H9 (cell line): ENCODE measurements around the gene TEC. TPM values are rescaled to one million over a fixed set of nuclear protein-coding genes. Genes with fewer than 3 reads are reported as not detected.

Source experiments
- DNase-seq: peaks from one replicate; pipeline ENCODE4 v3.0.0-alpha.2; 2017
- H2AFZ ChIP-seq: one replicate; pipeline ENCODE4 v1.6.1; 2013; ENCODE audit warnings: mild to moderate bottlenecking, low read length, control low read depth, moderate library complexity
- H2AK5ac ChIP-seq: 2 replicates; pipeline ENCODE4 v1.6.1; 2013; ENCODE audit warnings: low read length, control low read depth, mixed read lengths; ENCODE audit not compliant: insufficient read length
- H2BK120ac ChIP-seq: one replicate; pipeline ENCODE4 v1.6.1; 2013; ENCODE audit warnings: low read depth, mild to moderate bottlenecking, low read length, control low read depth, inconsistent platforms; ENCODE audit not compliant: poor library complexity, severe bottlenecking
- H2BK12ac ChIP-seq: 2 replicates; pipeline ENCODE4 v1.6.1; 2013; ENCODE audit warnings: low read length, control low read depth, mixed read lengths, low read depth; ENCODE audit not compliant: insufficient read length
- H2BK15ac ChIP-seq: 2 replicates; pipeline ENCODE4 v1.6.1; 2013; ENCODE audit warnings: low read depth, low read length, control low read depth
- H2BK20ac ChIP-seq: one replicate; pipeline ENCODE4 v1.6.1; 2013; ENCODE audit warnings: low read depth, mild to moderate bottlenecking, low read length, control low read depth, inconsistent platforms; ENCODE audit not compliant: poor library complexity, severe bottlenecking
- H2BK5ac ChIP-seq: 2 replicates; pipeline ENCODE4 v1.6.1; 2013; ENCODE audit warnings: low read length, control low read depth, mixed read lengths; ENCODE audit not compliant: insufficient read length
- H3K14ac ChIP-seq: 2 replicates; pipeline ENCODE4 v1.6.1; 2013; ENCODE audit warnings: low read length, control low read depth; ENCODE audit not compliant: insufficient read depth
- H3K18ac ChIP-seq: 2 replicates; pipeline ENCODE4 v1.6.1; 2013; ENCODE audit warnings: low read depth, mild to moderate bottlenecking, mixed read lengths, low read length, control low read depth; ENCODE audit not compliant: insufficient read length
- H3K23ac ChIP-seq: 2 replicates; pipeline ENCODE4 v1.6.1; 2013; ENCODE audit warnings: low read length, control low read depth, mixed read lengths, low read depth; ENCODE audit not compliant: insufficient read length
- H3K23me2 ChIP-seq: 2 replicates; pipeline ENCODE4 v1.6.1; 2013; ENCODE audit warnings: low read depth, mild to moderate bottlenecking, mixed read lengths, low read length, control low read depth; ENCODE audit not compliant: insufficient read length, poor library complexity, severe bottlenecking
- H3K27ac ChIP-seq: 2 replicates; pipeline ENCODE4 v1.5.1; 2013; ENCODE audit warnings: low read length, control low read depth, mixed read lengths, low read depth; ENCODE audit not compliant: insufficient read length
- H3K27me3 ChIP-seq: 2 replicates; pipeline ENCODE4 v1.6.1; 2013; ENCODE audit warnings: low read length, control low read depth, inconsistent platforms; ENCODE audit not compliant: insufficient read depth
- H3K4ac ChIP-seq: 2 replicates; pipeline ENCODE4 v1.6.1; 2013; ENCODE audit warnings: low read depth, mild to moderate bottlenecking, control low read depth, inconsistent platforms, low read length, moderate library complexity
- H3K4me1 ChIP-seq: 2 replicates; pipeline ENCODE4 v1.6.1; 2013; ENCODE audit warnings: low read length, control low read depth, inconsistent platforms; ENCODE audit not compliant: insufficient read depth
- H3K4me2 ChIP-seq: 2 replicates; pipeline ENCODE4 v1.6.1; 2013; ENCODE audit warnings: low read length, control low read depth, mixed read lengths; ENCODE audit not compliant: insufficient read length, insufficient read depth
- H3K56ac ChIP-seq: 2 replicates; pipeline ENCODE4 v1.6.1; 2013; ENCODE audit warnings: low read depth, mild to moderate bottlenecking, mixed read lengths, low read length, control low read depth; ENCODE audit not compliant: insufficient read length
- H3K79me1 ChIP-seq: 2 replicates; pipeline ENCODE4 v1.6.1; 2013; ENCODE audit warnings: low read depth, mild to moderate bottlenecking, moderate library complexity, low read length, control low read depth, inconsistent platforms; ENCODE audit not compliant: insufficient read depth, poor library complexity, severe bottlenecking
- H3K79me2 ChIP-seq: 2 replicates; pipeline ENCODE4 v1.6.1; 2013; ENCODE audit warnings: low read length, control low read depth, inconsistent platforms; ENCODE audit not compliant: insufficient read depth
- H3K9ac ChIP-seq: 2 replicates; pipeline ENCODE4 v1.6.1; 2013; ENCODE audit warnings: low read length, control low read depth, mixed read lengths; ENCODE audit not compliant: insufficient read length; ENCODE audit errors: extremely low read depth
- H3K9me3 ChIP-seq: one replicate; pipeline ENCODE4 v1.6.1; 2013; ENCODE audit warnings: low read depth, low read length, inconsistent platforms; ENCODE audit not compliant: control insufficient read depth
- H3T11ph ChIP-seq: one replicate; pipeline ENCODE4 v1.6.1; 2013; ENCODE audit warnings: mild to moderate bottlenecking, low read length, control low read depth, inconsistent platforms
- H4K20me1 ChIP-seq: one replicate; pipeline ENCODE4 v1.6.1; 2013; ENCODE audit not compliant: control insufficient read depth, insufficient read length, insufficient read depth
- H4K5ac ChIP-seq: 2 replicates; pipeline ENCODE4 v1.6.1; 2013; ENCODE audit warnings: low read depth, mild to moderate bottlenecking, mixed read lengths, low read length, control low read depth; ENCODE audit not compliant: insufficient read length
- H4K8ac ChIP-seq: replicated peaks from 2 replicates; pipeline ENCODE4 v1.6.1; 2013; ENCODE audit warnings: low read length, control low read depth, mixed read lengths, low read depth; ENCODE audit not compliant: insufficient read length
- H4K91ac ChIP-seq: 2 replicates; pipeline ENCODE4 v1.6.1; 2013; ENCODE audit warnings: low read depth, mild to moderate bottlenecking, moderate library complexity, mixed read lengths, low read length, control low read depth; ENCODE audit not compliant: insufficient read length
- H3K27ac Mint-ChIP-seq, 3 experiments: 2 replicates in 2 of 3; 3 replicates in 1 of 3; pipeline ENCODE4 v1.8.0; 2020 to 2021; ENCODE audit warnings: mixed read lengths in 3 of 3, mild to moderate bottlenecking in 1 of 3, moderate library complexity in 1 of 3
- H3K27me3 Mint-ChIP-seq: 2 replicates; pipeline ENCODE4 v1.8.0; 2021; ENCODE audit warnings: low read depth, mild to moderate bottlenecking, moderate library complexity, mixed read lengths
- H3K36me3 Mint-ChIP-seq, 3 experiments: 2 replicates in 2 of 3; 3 replicates in 1 of 3; pipeline ENCODE4 v1.8.0; 2020 to 2021; ENCODE audit warnings: low read depth in 3 of 3, mixed read lengths in 3 of 3; ENCODE audit not compliant: insufficient read depth in 1 of 3
- H3K4me1 Mint-ChIP-seq, 2 experiments: 2 replicates each; pipeline ENCODE4 v1.8.0; 2020; ENCODE audit warnings: mixed read lengths in 2 of 2
- H3K4me3 Mint-ChIP-seq, 2 experiments: 2 replicates in 1 of 2; 3 replicates in 1 of 2; pipeline ENCODE4 v1.8.0; 2020 to 2021; ENCODE audit warnings: mild to moderate bottlenecking in 2 of 2, mixed read lengths in 2 of 2, moderate library complexity in 1 of 2
- H3K9me3 Mint-ChIP-seq, 2 experiments: 2 replicates in 1 of 2; 3 replicates in 1 of 2; pipeline ENCODE4 v1.8.0; 2020; ENCODE audit warnings: mild to moderate bottlenecking in 2 of 2, mixed read lengths in 2 of 2, moderate library complexity in 1 of 2
- WGBS: extraction: QIAGEN DNeasy Blood & Tissue Kit; methylation state at CpG from one replicate; pipeline ENCODE4 v1.1.7; 2013; ENCODE audit warnings: missing lambda C conversion rate, low lambda C conversion rate, mixed read lengths; ENCODE audit not compliant: insufficient read length; ENCODE audit errors: extremely low coverage; 5-methylcytosine and 5-hydroxymethylcytosine counted together
- total RNA-seq: library from RNA; stranded (reverse); gene quantifications from 2 replicates; pipeline ENCODE4 v1.2.1, GENCODE V29; 2021
- TF ChIP-seq, protein P1 (sequence below): fragments of 200-600 bp; sonication (generic); conservative IDR thresholded peaks from 3 replicates; pipeline ENCODE4 v1.8.0; 2021; ENCODE audit warnings: antibody characterized with exemption, mild to moderate bottlenecking

The TEC gene
- total RNA-seq, 1 experiment from 2014 or later, result 1.8 TPM

DNA sequence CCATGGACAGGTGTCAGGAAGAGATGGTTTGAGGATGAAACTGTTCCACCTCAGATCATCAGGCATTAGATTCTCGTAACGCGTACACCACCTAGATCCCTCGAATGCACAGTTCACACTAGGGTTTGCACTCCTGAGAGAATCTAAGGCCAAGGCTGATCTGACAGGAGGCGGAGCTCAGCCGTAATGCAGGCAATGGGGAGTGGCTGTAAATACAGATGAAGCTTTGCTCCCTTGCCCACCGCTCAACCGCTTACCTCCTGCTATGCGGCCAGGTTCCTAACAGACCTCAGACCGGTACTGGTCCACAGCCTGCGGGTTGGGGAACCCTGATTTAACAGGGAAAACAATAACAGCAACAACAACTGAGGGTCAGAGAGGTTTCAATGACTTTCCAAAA is 2.0 kb upstream of the TEC start:
- DNase-seq, result no peak
- no peak overlapping the region for H3K14ac ChIP-seq
- Mint-ChIP-seq H3K4me1 (peaks cover 12 to 17% of the 10 kb centered on the region in 2 experiments; a peak in 3 of 4 replicates), H3K36me3 (peaks cover 2 to 12% (median 6%) of the 10 kb centered on the region in 3 experiments; a peak in 6 of 7 replicates), H3K27ac (no peak overlapping the region), H3K9me3 (peaks cover 11 to 14% of the 10 kb centered on the region in 2 experiments), H3K27me3 (peaks cover 6% of the 10 kb centered on the region; the same call in 1 of the 2 replicates), H3K4me3 (no peak overlapping the region)
- H4K8ac ChIP-seq, result no peak overlapping the region
- no peak overlapping the region for H2BK5ac ChIP-seq
- no peak overlapping the region for H2AFZ ChIP-seq
- no peaks in the 10 kb centered on the region for H3K9me3 ChIP-seq
- no peaks in the 10 kb centered on the region for H3K27me3 ChIP-seq
- no peaks in the 10 kb centered on the region for H3K4me1 ChIP-seq
- H3K79me2 ChIP-seq, result no peaks in the 10 kb centered on the region
- WGBS, result no CpG with 5 or more reads among the region's 11 CpGs
- H3K23me2 ChIP-seq, result no peaks in the 10 kb centered on the region
- H2BK12ac ChIP-seq, result no peak overlapping the region
- no peak overlapping the region for H3K4me2 ChIP-seq
- no peak overlapping the region for H4K5ac ChIP-seq
- H3T11ph ChIP-seq, result no peak overlapping the region
- H2BK120ac ChIP-seq, result no peak overlapping the region
- no peak overlapping the region for H2AK5ac ChIP-seq
- no peak overlapping the region for H3K18ac ChIP-seq
- TF ChIP-seq, protein P1, sequence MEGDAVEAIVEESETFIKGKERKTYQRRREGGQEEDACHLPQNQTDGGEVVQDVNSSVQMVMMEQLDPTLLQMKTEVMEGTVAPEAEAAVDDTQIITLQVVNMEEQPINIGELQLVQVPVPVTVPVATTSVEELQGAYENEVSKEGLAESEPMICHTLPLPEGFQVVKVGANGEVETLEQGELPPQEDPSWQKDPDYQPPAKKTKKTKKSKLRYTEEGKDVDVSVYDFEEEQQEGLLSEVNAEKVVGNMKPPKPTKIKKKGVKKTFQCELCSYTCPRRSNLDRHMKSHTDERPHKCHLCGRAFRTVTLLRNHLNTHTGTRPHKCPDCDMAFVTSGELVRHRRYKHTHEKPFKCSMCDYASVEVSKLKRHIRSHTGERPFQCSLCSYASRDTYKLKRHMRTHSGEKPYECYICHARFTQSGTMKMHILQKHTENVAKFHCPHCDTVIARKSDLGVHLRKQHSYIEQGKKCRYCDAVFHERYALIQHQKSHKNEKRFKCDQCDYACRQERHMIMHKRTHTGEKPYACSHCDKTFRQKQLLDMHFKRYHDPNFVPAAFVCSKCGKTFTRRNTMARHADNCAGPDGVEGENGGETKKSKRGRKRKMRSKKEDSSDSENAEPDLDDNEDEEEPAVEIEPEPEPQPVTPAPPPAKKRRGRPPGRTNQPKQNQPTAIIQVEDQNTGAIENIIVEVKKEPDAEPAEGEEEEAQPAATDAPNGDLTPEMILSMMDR, result no peak
- H3K9ac ChIP-seq, result no peak overlapping the region
- no peaks in the 10 kb centered on the region for H3K79me1 ChIP-seq
- no peak overlapping the region for H3K56ac ChIP-seq
- no peak overlapping the region for H3K23ac ChIP-seq
- no peak overlapping the region for H4K91ac ChIP-seq
- H3K27ac ChIP-seq, result no peak overlapping the region
- no peak overlapping the region for H2BK20ac ChIP-seq
- no peak overlapping the region for H3K4ac ChIP-seq
- H2BK15ac ChIP-seq, result no peak overlapping the region
- H4K20me1 ChIP-seq, result no peaks in the 10 kb centered on the region
